Stimulated activated CD8-positive, alpha-beta memory T cell treated with anti-CD3 and anti-CD28 coated beads, Interleukin-2, amount 100 ng/mL, for 1 hour (primary cell): ENCODE results near the gene CDH10.

Source experiments
- DNase-seq, 2 donors: peaks; one replicate each; pipeline ENCODE4 v3.0.0-alpha.2; 2020; ENCODE audit warnings: low read depth in 2 of 2

CDH10 gene

GRCh38 chr5:24644761-24645160, at the start of gene CDH10:
CDH10 (minus strand) TSS chr5:24644978; CDS start chr5:24593490, 51,488 bp downstream.
- no peak for DNase-seq

- no peak for DNase-seq
Observed at GRCh38 chr5:24693609-24694008, 48.8 kb upstream of the CDH10 start.

GRCh38 chr5:24691074-24691473, 46.3 kb upstream of the CDH10 start:
- no peak for DNase-seq

- no peak for DNase-seq
Observed at GRCh38 chr5:24681106-24681505, 36.3 kb upstream of the CDH10 start.

- no peak for DNase-seq
Observed at GRCh38 chr5:24668050-24668449, 23.3 kb upstream of the CDH10 start.

- DNase-seq: no peak
Observed at GRCh38 chr5:24649531-24649930, 4.8 kb upstream of the CDH10 start.

GRCh38 chr5:24646915-24647314, 2.1 kb upstream of the CDH10 start:
- DNase-seq: no peak

GRCh38 chr5:24645483-24645882, 705 bp upstream of the CDH10 start:
- DNase-seq: no peak

GRCh38 chr5:24643880-24644279, 898 bp downstream of the CDH10 start:
- DNase-seq: no peak

GRCh38 chr5:24643156-24643555, 1.6 kb downstream of the CDH10 start:
- no peak for DNase-seq

- DNase-seq: no peak
Observed at GRCh38 chr5:24642022-24642421, 2.8 kb downstream of the CDH10 start.

- DNase-seq: no peak
Observed at GRCh38 chr5:24635209-24635608, 9.6 kb downstream of the CDH10 start.

- no peak for DNase-seq
Observed at GRCh38 chr5:24633715-24634325, 11.0 kb downstream of the CDH10 start.

GRCh38 chr5:24632353-24632752, 12.4 kb downstream of the CDH10 start:
- no peak for DNase-seq

- DNase-seq: no peak
Observed at GRCh38 chr5:24630918-24631317, 13.9 kb downstream of the CDH10 start.

GRCh38 chr5:24629798-24630197, 15.0 kb downstream of the CDH10 start:
- DNase-seq: no peak

GRCh38 chr5:24624872-24625271, 19.9 kb downstream of the CDH10 start:
- no peak for DNase-seq

GRCh38 chr5:24623624-24624023, 21.2 kb downstream of the CDH10 start:
- DNase-seq: no peak

GRCh38 chr5:24623031-24623430, 21.7 kb downstream of the CDH10 start:
- DNase-seq: no peak

- no peak for DNase-seq
Observed at GRCh38 chr5:24621792-24622191, 23.0 kb downstream of the CDH10 start.

- no peak for DNase-seq
Observed at GRCh38 chr5:24616566-24616965, 28.2 kb downstream of the CDH10 start.

GRCh38 chr5:24615159-24615558, 29.6 kb downstream of the CDH10 start:
- no peak for DNase-seq

GRCh38 chr5:24609706-24610105, 35.1 kb downstream of the CDH10 start:
- DNase-seq: no peak

- DNase-seq: no peak
Observed at GRCh38 chr5:24606971-24607370, 37.8 kb downstream of the CDH10 start.
